Thyroid gland (tissue), 4 donors: ENCODE results near the gene UBAP1L. TPM values are rescaled to one million over a fixed set of nuclear protein-coding genes. Genes with fewer than 3 reads are reported as not detected.
A peak's percentile ranks its signal among the peaks of the same experiment; 100 is the strongest.
"Not testable (repeated sequence)": the region's sequence is repeated elsewhere in the genome, so short reads cannot be mapped to it uniquely, and the experiment has no call there.

Experiments
- DNase-seq, 2 donors: peaks; one replicate each; pipeline ENCODE4 v3.0.0-alpha.2; 2019
- H3K27ac ChIP-seq, 3 donors: fragments of 200-600 bp; sonication (generic); 1 replicate in 2 of 3; 2 replicates in 1 of 3; pipeline ENCODE4 v1.5.1; 2016 to 2019; ENCODE audit warnings: mild to moderate bottlenecking in 1 of 3, moderate library complexity in 1 of 3
- H3K27me3 ChIP-seq: fragments of 200-600 bp; sonication (generic); one replicate; pipeline ENCODE4 v1.5.1; 2019
- H3K36me3 ChIP-seq, 2 donors: fragments of 200-600 bp; sonication (generic); one replicate each; pipeline ENCODE4 v1.5.1; 2016 to 2019
- H3K4me1 ChIP-seq, 2 donors: fragments of 200-600 bp; sonication (generic); one replicate each; pipeline ENCODE4 v1.5.1; 2017 to 2019
- H3K4me3 ChIP-seq, 3 donors: fragments of 200-600 bp; sonication (generic); replicated peaks in 1 of 3; 1 replicate in 2 of 3; 2 replicates in 1 of 3; pipeline ENCODE4 v1.5.1; 2016; ENCODE audit warnings: mild to moderate bottlenecking in 1 of 3
- H3K9me3 ChIP-seq: fragments of 200-600 bp; sonication (generic); one replicate; pipeline ENCODE4 v1.5.1; 2017
- POLR2A ChIP-seq, 2 donors: fragments of 450-650 bp; IDR thresholded peaks; one replicate each; pipeline ENCODE4 v1.6.1; 2017; ENCODE audit warnings: antibody characterized with exemption in 2 of 2, mild to moderate bottlenecking in 2 of 2, moderate library complexity in 1 of 2
- WGBS, 2 donors: methylation state at CpG; one replicate each; pipeline ENCODE4 v1.1.5; 2017; 5-methylcytosine and 5-hydroxymethylcytosine counted together
- intact Hi-C: fragments of 100-400 bp; cut with DNase I; formaldehyde crosslinking; loops from one replicate; pipeline ENCODE4 v1.15.1; 2023
- total RNA-seq, 4 donors: library from RNA; depleted of rRNA; stranded (reverse); fragments of >200 nt; gene quantifications; one replicate each; pipeline ENCODE4 v1.2.3, GENCODE V29; 2016
- TF ChIP-seq, protein P1 (sequence below), 6 experiments: fragments of 200-600 bp in 3 of 6; fragments of 450-650 bp in 3 of 6; sonication (generic) in 3 of 6; IDR thresholded peaks; one replicate each; pipeline ENCODE4 v1.5.1; 2016 to 2019; ENCODE audit warnings: antibody characterized with exemption in 6 of 6, mild to moderate bottlenecking in 2 of 6, inconsistent platforms in 1 of 6, moderate library complexity in 1 of 6

UBAP1L gene
- total RNA-seq, 4 donors from 2014 or later, result 8.1 to 12.6 (median 8.8) TPM

GRCh38 chr15:65101411-65101890 is 13.5 kb downstream of the UBAP1L start:
- TF ChIP-seq, protein P1, sequence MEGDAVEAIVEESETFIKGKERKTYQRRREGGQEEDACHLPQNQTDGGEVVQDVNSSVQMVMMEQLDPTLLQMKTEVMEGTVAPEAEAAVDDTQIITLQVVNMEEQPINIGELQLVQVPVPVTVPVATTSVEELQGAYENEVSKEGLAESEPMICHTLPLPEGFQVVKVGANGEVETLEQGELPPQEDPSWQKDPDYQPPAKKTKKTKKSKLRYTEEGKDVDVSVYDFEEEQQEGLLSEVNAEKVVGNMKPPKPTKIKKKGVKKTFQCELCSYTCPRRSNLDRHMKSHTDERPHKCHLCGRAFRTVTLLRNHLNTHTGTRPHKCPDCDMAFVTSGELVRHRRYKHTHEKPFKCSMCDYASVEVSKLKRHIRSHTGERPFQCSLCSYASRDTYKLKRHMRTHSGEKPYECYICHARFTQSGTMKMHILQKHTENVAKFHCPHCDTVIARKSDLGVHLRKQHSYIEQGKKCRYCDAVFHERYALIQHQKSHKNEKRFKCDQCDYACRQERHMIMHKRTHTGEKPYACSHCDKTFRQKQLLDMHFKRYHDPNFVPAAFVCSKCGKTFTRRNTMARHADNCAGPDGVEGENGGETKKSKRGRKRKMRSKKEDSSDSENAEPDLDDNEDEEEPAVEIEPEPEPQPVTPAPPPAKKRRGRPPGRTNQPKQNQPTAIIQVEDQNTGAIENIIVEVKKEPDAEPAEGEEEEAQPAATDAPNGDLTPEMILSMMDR (IDR thresholded peaks at IDR 0.05), result peak; percentile 63 to 79 (median 74)
- no peak for TF ChIP-seq POLR2A (IDR thresholded peaks at IDR 0.05)
- 36 to 45% methylated on average over 8 to 9 of the region's 9 CpGs for whole genome bisulfite sequencing, 2 donors
- H3K4me3 ChIP-seq, result no peak overlapping the region
- peaks cover 16 to 36% of the 10 kb centered on the region in 2 donors for H3K36me3 ChIP-seq
- intact Hi-C loops, result loop anchor here (5.0 kb wide), 1 partner anchor 49 kb away; no protein-coding TSS in a partner anchor
- peak; percentile 70 to 81 for DNase-seq
- no peaks in the 10 kb centered on the region for H3K9me3 ChIP-seq
- no peaks in the 10 kb centered on the region for H3K27me3 ChIP-seq
- H3K4me1 ChIP-seq, result no peaks in the 10 kb centered on the region
- no peak overlapping the region for H3K27ac ChIP-seq

DNA sequence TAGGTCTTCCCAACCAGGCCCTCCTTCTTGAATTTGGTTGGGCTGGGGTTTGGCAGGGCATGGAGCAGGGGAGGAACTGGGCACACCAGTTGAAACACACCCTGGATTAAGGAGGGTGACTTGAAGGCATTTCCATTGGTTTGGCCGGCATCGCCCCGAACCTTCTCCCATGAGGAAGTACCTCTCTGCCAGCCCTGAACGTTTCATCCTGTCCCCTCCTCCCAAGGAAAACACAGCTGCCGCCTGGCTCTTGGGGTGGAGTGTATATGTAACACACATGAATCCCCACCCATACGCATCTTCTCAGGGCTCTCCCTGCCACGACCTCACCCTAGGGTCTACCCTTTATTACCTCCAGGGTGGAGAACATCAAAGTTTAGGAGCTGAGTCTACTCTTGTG is 14.6 kb downstream of the UBAP1L start:
- intact Hi-C loops, result loop anchor here (5.0 kb wide), 1 partner anchor 48 kb away; no protein-coding TSS in a partner anchor
- DNase-seq, result no peak
- Histone ChIP-seq H3K9me3 (no peaks in the 10 kb centered on the region), H3K4me3 (no peak overlapping the region), H3K4me1 (no peaks in the 10 kb centered on the region), H3K27me3 (no peaks in the 10 kb centered on the region), H3K36me3 (peaks cover 16 to 30% of the 10 kb centered on the region in 2 donors), H3K27ac (no peak overlapping the region)
- WGBS, 2 donors, result 87 to 90% methylated on average over 7 of the region's 7 CpGs
- no peak for TF ChIP-seq POLR2A (IDR thresholded peaks at IDR 0.05)

- not testable (repeated sequence) for H3K4me1 ChIP-seq, H3K9me3 ChIP-seq, DNase-seq, H3K27me3 ChIP-seq, H3K27ac ChIP-seq, H3K4me3 ChIP-seq
- intact Hi-C loops, result loop anchor here (5.0 kb wide), 1 partner anchor 48 kb away; no protein-coding TSS in a partner anchor
- WGBS, 2 donors, result 92 to 95% methylated on average over 10 of the region's 10 CpGs
- H3K36me3 ChIP-seq, result peaks cover 16 to 26% of the 10 kb centered on the region in 2 donors
Observed at GRCh38 chr15:65099801-65100200, 15.2 kb downstream of the UBAP1L start.

GRCh38 chr15:65099336-65099735 is 15.7 kb downstream of the UBAP1L start:
- no peaks in the 10 kb centered on the region for H3K27me3 ChIP-seq
- no peak for DNase-seq
- TF ChIP-seq, protein P1 (IDR thresholded peaks at IDR 0.05), result no peak
- no peak for TF ChIP-seq POLR2A (IDR thresholded peaks at IDR 0.05)
- no peaks in the 10 kb centered on the region for H3K9me3 ChIP-seq
- 88 to 94% methylated on average over 5 of the region's 5 CpGs for WGBS, 2 donors
- H3K27ac ChIP-seq, result no peak overlapping the region
- H3K4me3 ChIP-seq, result no peak overlapping the region
- intact Hi-C loops, result no loop called here
- H3K4me1 ChIP-seq, result no peaks in the 10 kb centered on the region
- H3K36me3 ChIP-seq, result peaks cover 16 to 26% of the 10 kb centered on the region in 2 donors

GRCh38 chr15:65097651-65098263 is 17.2 kb downstream of the UBAP1L start:
- Histone ChIP-seq H3K36me3 (peaks cover 16 to 26% of the 10 kb centered on the region in 2 donors), H3K27ac (no peak overlapping the region), H3K27me3 (no peaks in the 10 kb centered on the region), H3K4me1 (no peaks in the 10 kb centered on the region), H3K9me3 (no peaks in the 10 kb centered on the region), H3K4me3 (no peak overlapping the region)
- intact Hi-C loops, result no loop called here
- WGBS, 2 donors, result 95 to 96% methylated on average over 7 of the region's 7 CpGs
- DNase-seq, result no peak
- TF ChIP-seq, protein P1 (IDR thresholded peaks at IDR 0.05), result no peak
- no peak for TF ChIP-seq POLR2A (IDR thresholded peaks at IDR 0.05)
